Thoracic aorta (tissue), 2 donors: ENCODE data around the gene SATB2. TPM values are rescaled to one million over a fixed set of nuclear protein-coding genes. Genes with fewer than 3 reads are reported as not detected.

Experiments used
- ATAC-seq: fragments of 150-250 bp; one replicate; pipeline ENCODE4 v1.8.0; 2017; ENCODE audit warnings: low read depth; ENCODE audit not compliant: insufficient number of reproducible peaks, low FRiP score
- DNase-seq: peaks from one replicate; pipeline ENCODE4 v3.0.0-alpha.2; 2020; ENCODE audit warnings: low spot score
- H3K27ac ChIP-seq, 2 donors: fragments of 200-600 bp; sonication (generic); 1 replicate in 1 of 2; 2 replicates in 1 of 2; pipeline ENCODE4 v1.5.1; 2016; ENCODE audit warnings: mild to moderate bottlenecking in 2 of 2, moderate library complexity in 2 of 2
- H3K27me3 ChIP-seq: fragments of 200-600 bp; sonication (generic); replicated peaks from 2 replicates; pipeline ENCODE4 v1.6.0; 2016; ENCODE audit warnings: mild to moderate bottlenecking; ENCODE audit not compliant: insufficient read depth
- H3K36me3 ChIP-seq: fragments of 200-600 bp; sonication (generic); one replicate; pipeline ENCODE4 v1.5.1; 2016
- H3K4me1 ChIP-seq, 2 donors: fragments of 200-600 bp; sonication (generic); 1 replicate in 1 of 2; 2 replicates in 1 of 2; pipeline versions ENCODE4 v1.5.1 to v1.6.0; 2016; ENCODE audit warnings: low read depth in 2 of 2, mild to moderate bottlenecking in 1 of 2; ENCODE audit not compliant: control insufficient read depth in 1 of 2
- H3K4me3 ChIP-seq: fragments of 200-600 bp; sonication (generic); 2 replicates; pipeline ENCODE4 v1.5.1; 2016; ENCODE audit warnings: mild to moderate bottlenecking
- H3K9me3 ChIP-seq: fragments of 200-600 bp; sonication (generic); 2 replicates; pipeline ENCODE4 v1.5.1; 2016
- CTCF ChIP-seq: fragments of 200-600 bp; sonication (generic); IDR thresholded peaks from one replicate; pipeline ENCODE4 v1.5.1; 2019; ENCODE audit warnings: antibody characterized with exemption
- total RNA-seq, 2 donors: library from RNA; depleted of rRNA; stranded (reverse); fragments of >200 nt; gene quantifications; one replicate each; pipeline versions ENCODE4 v1.1.0 to v1.2.3, GENCODE V29; 2016

Gene SATB2
- total RNA-seq, 2 donors from 2014 or later, result 4.5 to 5.5 TPM

DNA sequence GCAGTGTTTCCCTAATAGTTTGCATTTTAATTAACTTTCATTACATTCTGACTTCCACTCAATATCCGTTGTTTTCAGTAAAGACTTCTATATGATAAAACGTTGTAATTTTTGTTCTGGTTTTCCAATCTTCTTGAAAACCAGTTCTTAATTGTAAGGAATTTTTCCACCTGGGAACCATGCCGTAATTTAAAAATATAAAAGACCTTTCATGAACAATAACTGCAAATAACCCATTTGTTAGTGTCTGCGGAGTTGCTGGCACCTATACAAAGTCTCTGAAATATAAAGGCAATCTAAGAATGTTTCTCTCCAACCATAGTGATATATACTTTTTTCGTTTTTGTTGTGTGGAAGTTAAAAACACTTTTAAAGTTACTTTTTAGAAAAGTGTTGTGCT is 7.7 kb upstream of the SATB2 start:
- Histone ChIP-seq H3K27ac (no peak overlapping the region), H3K27me3 (peaks cover 68% of the 10 kb centered on the region), H3K36me3 (no peaks in the 10 kb centered on the region), H3K4me3 (no peak overlapping the region), H3K4me1 (peaks cover 18 to 52% of the 10 kb centered on the region in 2 donors), H3K9me3 (no peaks in the 10 kb centered on the region)
- no peak for DNase-seq
- no peak for ATAC-seq
- no peak for TF ChIP-seq CTCF

DNA sequence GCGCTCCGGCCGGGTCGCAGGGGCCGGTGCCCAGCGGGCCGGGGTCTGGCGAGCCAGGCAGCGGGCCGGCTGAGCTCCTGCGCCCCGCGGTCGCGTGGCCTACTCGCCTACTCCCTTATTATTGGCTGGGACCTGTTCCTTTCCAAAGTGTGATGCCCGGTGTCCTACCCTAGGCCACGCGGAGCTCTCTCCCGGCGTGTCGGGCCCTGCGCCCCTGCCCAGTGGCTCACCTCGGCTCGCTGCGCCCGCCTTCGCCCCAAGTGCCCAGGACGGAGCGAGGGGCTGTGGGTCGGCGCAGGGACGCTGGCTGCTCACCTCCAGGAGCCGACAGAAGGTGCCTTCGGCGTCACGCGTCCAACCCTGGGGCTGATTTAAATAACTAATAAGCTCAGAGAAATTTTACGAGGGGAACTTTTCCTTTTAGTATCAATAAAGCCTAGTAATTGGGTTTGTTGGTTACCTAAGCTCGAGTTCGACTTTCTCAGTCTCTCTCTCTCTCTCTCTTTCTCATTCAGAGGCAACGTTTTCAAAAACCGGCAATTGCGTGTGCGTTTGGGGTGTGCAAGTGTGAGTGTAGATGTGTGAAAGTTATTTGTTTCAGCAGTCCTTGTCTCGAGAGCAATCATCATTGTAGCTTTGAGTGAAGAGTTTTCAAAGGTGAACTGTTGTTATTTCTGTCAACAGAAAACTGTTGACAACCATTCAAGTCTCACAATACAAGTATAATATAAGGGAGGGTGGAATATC is 7.0 kb upstream of the SATB2 start:
- H3K27ac ChIP-seq, result peak overlapping the region in 1 of 2 donors; percentile 22
- no peak for TF ChIP-seq CTCF
- no peak for DNase-seq
- H3K4me1 ChIP-seq, result peaks cover 23 to 52% of the 10 kb centered on the region in 2 donors
- peaks cover 66% of the 10 kb centered on the region for H3K27me3 ChIP-seq
- peak overlapping the region; percentile 73 for H3K4me3 ChIP-seq
- H3K9me3 ChIP-seq, result no peaks in the 10 kb centered on the region
- no peaks in the 10 kb centered on the region for H3K36me3 ChIP-seq
- no peak for ATAC-seq

GRCh38 chr2:199463708-199464605 is 6.2 kb upstream of the SATB2 start:
- H3K9me3 ChIP-seq, result no peaks in the 10 kb centered on the region
- H3K27me3 ChIP-seq, result peaks cover 60% of the 10 kb centered on the region
- no peaks in the 10 kb centered on the region for H3K36me3 ChIP-seq
- peak; percentile 10 for TF ChIP-seq CTCF
- H3K4me3 ChIP-seq, result peak overlapping the region; percentile 73
- no peak overlapping the region for H3K27ac ChIP-seq
- H3K4me1 ChIP-seq, result peaks cover 18 to 44% of the 10 kb centered on the region in 2 donors
- ATAC-seq (no peak), DNase-seq (no peak)

GRCh38 chr2:199462956-199463692 is 5.4 kb upstream of the SATB2 start:
- Histone ChIP-seq H3K4me1 (peaks cover 15 to 41% of the 10 kb centered on the region in 2 donors), H3K4me3 (peak overlapping the region; percentile 73), H3K36me3 (no peaks in the 10 kb centered on the region), H3K27me3 (peaks cover 53% of the 10 kb centered on the region), H3K9me3 (no peaks in the 10 kb centered on the region), H3K27ac (no peak overlapping the region)
- DNase-seq, result no peak
- no peak for ATAC-seq
- TF ChIP-seq CTCF, result peak; percentile 86
